ENCODE measurements around the gene CHRNE.

DNA sequence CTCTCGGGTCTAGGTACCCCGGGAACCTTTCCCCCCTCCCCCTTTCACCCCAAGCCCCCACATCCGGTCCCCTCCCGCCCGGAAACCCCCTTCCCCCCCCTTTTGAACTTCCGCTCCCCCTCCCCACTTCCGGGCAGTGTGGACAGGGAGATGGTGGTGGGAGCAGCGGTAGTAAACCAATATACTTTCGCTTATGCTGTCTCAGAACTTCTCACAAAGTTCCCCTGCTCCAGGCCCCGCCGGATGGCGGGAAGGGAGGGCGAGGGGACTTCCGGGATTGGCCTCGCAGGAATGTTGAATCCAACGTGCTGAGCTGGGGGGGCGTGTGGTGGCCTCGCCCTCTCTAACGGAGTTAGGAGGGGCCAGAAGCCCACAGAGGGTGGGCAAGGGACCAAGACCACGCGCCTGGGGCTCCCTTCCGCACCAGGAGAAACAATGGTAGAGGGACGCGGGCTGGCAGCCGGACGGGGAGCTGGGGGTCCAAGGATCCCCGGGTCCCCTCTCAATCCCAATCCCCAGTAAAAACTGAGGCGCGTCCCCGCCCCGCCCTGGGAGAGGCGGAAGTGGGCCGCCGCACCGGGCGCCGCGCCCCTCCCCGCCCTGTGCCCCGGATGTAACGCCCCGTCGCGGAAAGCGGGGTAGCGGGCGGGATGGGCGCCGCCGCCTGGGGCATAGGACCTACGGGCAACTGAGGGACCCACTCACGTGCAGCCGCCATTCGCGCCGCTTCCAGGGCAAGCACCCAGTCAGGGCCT lies 44.7 kb upstream of the CHRNE start:
- TF ChIP-seq, protein P1, sequence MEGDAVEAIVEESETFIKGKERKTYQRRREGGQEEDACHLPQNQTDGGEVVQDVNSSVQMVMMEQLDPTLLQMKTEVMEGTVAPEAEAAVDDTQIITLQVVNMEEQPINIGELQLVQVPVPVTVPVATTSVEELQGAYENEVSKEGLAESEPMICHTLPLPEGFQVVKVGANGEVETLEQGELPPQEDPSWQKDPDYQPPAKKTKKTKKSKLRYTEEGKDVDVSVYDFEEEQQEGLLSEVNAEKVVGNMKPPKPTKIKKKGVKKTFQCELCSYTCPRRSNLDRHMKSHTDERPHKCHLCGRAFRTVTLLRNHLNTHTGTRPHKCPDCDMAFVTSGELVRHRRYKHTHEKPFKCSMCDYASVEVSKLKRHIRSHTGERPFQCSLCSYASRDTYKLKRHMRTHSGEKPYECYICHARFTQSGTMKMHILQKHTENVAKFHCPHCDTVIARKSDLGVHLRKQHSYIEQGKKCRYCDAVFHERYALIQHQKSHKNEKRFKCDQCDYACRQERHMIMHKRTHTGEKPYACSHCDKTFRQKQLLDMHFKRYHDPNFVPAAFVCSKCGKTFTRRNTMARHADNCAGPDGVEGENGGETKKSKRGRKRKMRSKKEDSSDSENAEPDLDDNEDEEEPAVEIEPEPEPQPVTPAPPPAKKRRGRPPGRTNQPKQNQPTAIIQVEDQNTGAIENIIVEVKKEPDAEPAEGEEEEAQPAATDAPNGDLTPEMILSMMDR (IDR thresholded peaks at IDR 0.05) = no peak
- no peak for TF ChIP-seq POLR2A (IDR thresholded peaks at IDR 0.05)

Measured in adrenal gland (tissue), 5 donors.